Measurements from ENCODE around the gene ACTR3C.
"Not testable (repeated sequence)": the region's sequence is repeated elsewhere in the genome, so short reads cannot be mapped to it uniquely, and the experiment has no call there.

The ACTR3C gene

GRCh38 chr7:150276132-150276695, 47.1 kb downstream of the ACTR3C start:
- not testable (repeated sequence) for H3K9me3 ChIP-seq (ENCODE audit: control insufficient read depth, low read length); H3K27ac ChIP-seq (ENCODE audit: low read depth, low read length, severe bottlenecking); H3K36me3 ChIP-seq (ENCODE audit: control insufficient read depth, insufficient read depth, low read length); H3K4me3 ChIP-seq (ENCODE audit: extremely low read depth, insufficient read depth, low read length, poor library complexity, severe bottlenecking); H3K4me1 ChIP-seq (ENCODE audit: control insufficient read depth, insufficient read depth, low read length, poor library complexity, severe bottlenecking)
- 67% methylated on average over 1 of the region's 6 CpGs; no CpG with 5 or more reads in 1 of the 2 experiments for WGBS, 2 experiments (ENCODE audit: insufficient coverage in 2 of 2)

GRCh38 chr7:150271898-150272297, 51.4 kb downstream of the ACTR3C start:
- H3K4me3 ChIP-seq (ENCODE audit: extremely low read depth, insufficient read depth, low read length, poor library complexity, severe bottlenecking); H3K4me1 ChIP-seq (ENCODE audit: control insufficient read depth, insufficient read depth, low read length, poor library complexity, severe bottlenecking); H3K9me3 ChIP-seq (ENCODE audit: control insufficient read depth, low read length); H3K36me3 ChIP-seq (ENCODE audit: control insufficient read depth, insufficient read depth, low read length); H3K27ac ChIP-seq (ENCODE audit: low read depth, low read length, severe bottlenecking): not testable (repeated sequence)
- no CpG with 5 or more reads among the region's 7 CpGs for WGBS, 2 experiments (ENCODE audit: insufficient coverage in 2 of 2)

- H3K36me3 ChIP-seq (ENCODE audit: control insufficient read depth, insufficient read depth, low read length); H3K4me1 ChIP-seq (ENCODE audit: control insufficient read depth, insufficient read depth, low read length, poor library complexity, severe bottlenecking); H3K4me3 ChIP-seq (ENCODE audit: extremely low read depth, insufficient read depth, low read length, poor library complexity, severe bottlenecking); H3K9me3 ChIP-seq (ENCODE audit: control insufficient read depth, low read length); H3K27ac ChIP-seq (ENCODE audit: low read depth, low read length, severe bottlenecking): not testable (repeated sequence)
- WGBS, 2 experiments (ENCODE audit: insufficient coverage in 2 of 2) = no CpG with 5 or more reads among the region's 18 CpGs
Observed at GRCh38 chr7:150270101-150270824, 53.1 kb downstream of the ACTR3C start.

- not testable (repeated sequence) for H3K27ac ChIP-seq (ENCODE audit: low read depth, low read length, severe bottlenecking); H3K4me3 ChIP-seq (ENCODE audit: extremely low read depth, insufficient read depth, low read length, poor library complexity, severe bottlenecking); H3K9me3 ChIP-seq (ENCODE audit: control insufficient read depth, low read length); H3K36me3 ChIP-seq (ENCODE audit: control insufficient read depth, insufficient read depth, low read length); H3K4me1 ChIP-seq (ENCODE audit: control insufficient read depth, insufficient read depth, low read length, poor library complexity, severe bottlenecking)
- no CpG with 5 or more reads among the region's 17 CpGs for WGBS, 2 experiments (ENCODE audit: insufficient coverage in 2 of 2)
Observed at GRCh38 chr7:150268798-150269197, 54.5 kb downstream of the ACTR3C start.

GRCh38 chr7:150268287-150268686, 55.1 kb downstream of the ACTR3C start:
- not testable (repeated sequence) for H3K4me1 ChIP-seq (ENCODE audit: control insufficient read depth, insufficient read depth, low read length, poor library complexity, severe bottlenecking); H3K27ac ChIP-seq (ENCODE audit: low read depth, low read length, severe bottlenecking); H3K36me3 ChIP-seq (ENCODE audit: control insufficient read depth, insufficient read depth, low read length); H3K9me3 ChIP-seq (ENCODE audit: control insufficient read depth, low read length); H3K4me3 ChIP-seq (ENCODE audit: extremely low read depth, insufficient read depth, low read length, poor library complexity, severe bottlenecking)
- no CpG with 5 or more reads among the region's 8 CpGs for WGBS, 2 experiments (ENCODE audit: insufficient coverage in 2 of 2)

GRCh38 chr7:150266953-150267665, 56.2 kb downstream of the ACTR3C start:
- H3K9me3 ChIP-seq (ENCODE audit: control insufficient read depth, low read length); H3K4me1 ChIP-seq (ENCODE audit: control insufficient read depth, insufficient read depth, low read length, poor library complexity, severe bottlenecking); H3K4me3 ChIP-seq (ENCODE audit: extremely low read depth, insufficient read depth, low read length, poor library complexity, severe bottlenecking); H3K36me3 ChIP-seq (ENCODE audit: control insufficient read depth, insufficient read depth, low read length); H3K27ac ChIP-seq (ENCODE audit: low read depth, low read length, severe bottlenecking): not testable (repeated sequence)
- 87 to 89% methylated on average over 7 to 17 of the region's 20 CpGs for WGBS, 2 experiments (ENCODE audit: insufficient coverage in 2 of 2)

GRCh38 chr7:150262656-150263055, 60.7 kb downstream of the ACTR3C start:
- H3K4me1 ChIP-seq (ENCODE audit: control insufficient read depth, insufficient read depth, low read length, poor library complexity, severe bottlenecking); H3K4me3 ChIP-seq (ENCODE audit: extremely low read depth, insufficient read depth, low read length, poor library complexity, severe bottlenecking); H3K36me3 ChIP-seq (ENCODE audit: control insufficient read depth, insufficient read depth, low read length); H3K27ac ChIP-seq (ENCODE audit: low read depth, low read length, severe bottlenecking); H3K9me3 ChIP-seq (ENCODE audit: control insufficient read depth, low read length): not testable (repeated sequence)
- WGBS, 2 experiments (ENCODE audit: insufficient coverage in 2 of 2) = 67% methylated on average over 2 of the region's 5 CpGs; no CpG with 5 or more reads in 1 of the 2 experiments

- 40% methylated on average over 2 of the region's 3 CpGs; no CpG with 5 or more reads in 1 of the 2 experiments for WGBS, 2 experiments (ENCODE audit: insufficient coverage in 2 of 2)
- H3K4me3 ChIP-seq (ENCODE audit: extremely low read depth, insufficient read depth, low read length, poor library complexity, severe bottlenecking); H3K4me1 ChIP-seq (ENCODE audit: control insufficient read depth, insufficient read depth, low read length, poor library complexity, severe bottlenecking): not testable (repeated sequence)
Observed at GRCh38 chr7:150247745-150248144, 75.6 kb downstream of the ACTR3C start.

GRCh38 chr7:150245208-150245607, 78.1 kb downstream of the ACTR3C start:
- H3K9me3 ChIP-seq (ENCODE audit: control insufficient read depth, low read length); H3K4me3 ChIP-seq (ENCODE audit: extremely low read depth, insufficient read depth, low read length, poor library complexity, severe bottlenecking); H3K36me3 ChIP-seq (ENCODE audit: control insufficient read depth, insufficient read depth, low read length); H3K27ac ChIP-seq (ENCODE audit: low read depth, low read length, severe bottlenecking); H3K4me1 ChIP-seq (ENCODE audit: control insufficient read depth, insufficient read depth, low read length, poor library complexity, severe bottlenecking): not testable (repeated sequence)
- no CpG with 5 or more reads among the region's 2 CpGs for WGBS, 2 experiments (ENCODE audit: insufficient coverage in 2 of 2)

More at GRCh38 chr7:150247745-150248144, 75.6 kb downstream of the ACTR3C start:
- not testable (repeated sequence) for H3K27ac ChIP-seq (ENCODE audit: low read depth, low read length, severe bottlenecking); H3K9me3 ChIP-seq (ENCODE audit: control insufficient read depth, low read length); H3K36me3 ChIP-seq (ENCODE audit: control insufficient read depth, insufficient read depth, low read length)

- H3K27ac ChIP-seq (ENCODE audit: low read depth, low read length, severe bottlenecking); H3K9me3 ChIP-seq (ENCODE audit: control insufficient read depth, low read length); H3K4me3 ChIP-seq (ENCODE audit: extremely low read depth, insufficient read depth, low read length, poor library complexity, severe bottlenecking); H3K36me3 ChIP-seq (ENCODE audit: control insufficient read depth, insufficient read depth, low read length); H3K4me1 ChIP-seq (ENCODE audit: control insufficient read depth, insufficient read depth, low read length, poor library complexity, severe bottlenecking): not testable (repeated sequence)
- no CpG with 5 or more reads among the region's 2 CpGs for WGBS, 2 experiments (ENCODE audit: insufficient coverage in 2 of 2)
Observed at GRCh38 chr7:150242935-150243334, 80.4 kb downstream of the ACTR3C start.

GRCh38 chr7:150225444-150225843, 97.9 kb downstream of the ACTR3C start:
- not testable (repeated sequence) for H3K27ac ChIP-seq (ENCODE audit: low read depth, low read length, severe bottlenecking); H3K36me3 ChIP-seq (ENCODE audit: control insufficient read depth, insufficient read depth, low read length); H3K4me3 ChIP-seq (ENCODE audit: extremely low read depth, insufficient read depth, low read length, poor library complexity, severe bottlenecking); H3K4me1 ChIP-seq (ENCODE audit: control insufficient read depth, insufficient read depth, low read length, poor library complexity, severe bottlenecking); H3K9me3 ChIP-seq (ENCODE audit: control insufficient read depth, low read length)
- 33 to 57% methylated on average over 1 of the region's 3 CpGs for WGBS, 2 experiments (ENCODE audit: insufficient coverage in 2 of 2)
